Ecto neural progenitor cell (in vitro differentiated cells): Measurements from ENCODE around the gene AP3S2.

ENCODE experiments used
- DNase-seq: peaks from one replicate; pipeline ENCODE4 v3.0.0-alpha.2; 2018; ENCODE audit warnings: low spot score

Gene AP3S2

DNA sequence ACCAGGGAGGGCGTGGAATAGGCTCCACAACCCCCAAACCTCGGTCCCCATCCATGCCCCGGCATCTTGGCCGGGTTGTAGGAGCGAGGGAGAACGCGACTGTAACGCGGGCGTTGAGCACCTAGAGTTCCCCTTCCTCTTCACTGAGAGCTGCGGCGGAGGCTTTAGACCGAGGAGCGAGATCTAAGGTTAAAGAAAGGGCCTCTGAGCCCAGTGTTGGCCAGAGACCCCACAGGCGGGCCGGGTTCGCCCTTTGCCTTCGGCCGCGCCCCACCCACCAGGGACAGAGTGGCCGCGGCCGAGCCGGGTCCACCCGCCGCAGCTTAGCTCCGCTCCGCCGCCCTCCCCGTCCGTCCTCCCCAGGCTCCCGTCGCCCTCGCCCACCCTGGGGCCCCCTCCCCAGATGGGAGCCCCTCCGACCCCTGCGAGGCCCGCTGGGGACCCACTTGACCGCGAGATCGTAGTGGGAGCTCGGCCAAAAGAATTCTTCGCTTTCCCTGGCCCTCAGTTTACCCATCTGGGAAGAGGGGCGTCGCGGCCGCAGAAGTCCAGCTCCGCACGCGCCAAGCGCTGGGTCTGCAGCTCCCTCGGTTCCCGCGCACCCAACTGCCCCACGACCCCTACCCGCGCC, 79.6 kb downstream of the AP3S2 start:
- no peak for DNase-seq

GRCh38 chr15:89813381-89814111, 80.2 kb downstream of the AP3S2 start:
- DNase-seq, result no peak

- DNase-seq, result no peak
These were observed 80.9 kb downstream of the AP3S2 start for GRCh38 chr15:89812847-89813320.

DNA sequence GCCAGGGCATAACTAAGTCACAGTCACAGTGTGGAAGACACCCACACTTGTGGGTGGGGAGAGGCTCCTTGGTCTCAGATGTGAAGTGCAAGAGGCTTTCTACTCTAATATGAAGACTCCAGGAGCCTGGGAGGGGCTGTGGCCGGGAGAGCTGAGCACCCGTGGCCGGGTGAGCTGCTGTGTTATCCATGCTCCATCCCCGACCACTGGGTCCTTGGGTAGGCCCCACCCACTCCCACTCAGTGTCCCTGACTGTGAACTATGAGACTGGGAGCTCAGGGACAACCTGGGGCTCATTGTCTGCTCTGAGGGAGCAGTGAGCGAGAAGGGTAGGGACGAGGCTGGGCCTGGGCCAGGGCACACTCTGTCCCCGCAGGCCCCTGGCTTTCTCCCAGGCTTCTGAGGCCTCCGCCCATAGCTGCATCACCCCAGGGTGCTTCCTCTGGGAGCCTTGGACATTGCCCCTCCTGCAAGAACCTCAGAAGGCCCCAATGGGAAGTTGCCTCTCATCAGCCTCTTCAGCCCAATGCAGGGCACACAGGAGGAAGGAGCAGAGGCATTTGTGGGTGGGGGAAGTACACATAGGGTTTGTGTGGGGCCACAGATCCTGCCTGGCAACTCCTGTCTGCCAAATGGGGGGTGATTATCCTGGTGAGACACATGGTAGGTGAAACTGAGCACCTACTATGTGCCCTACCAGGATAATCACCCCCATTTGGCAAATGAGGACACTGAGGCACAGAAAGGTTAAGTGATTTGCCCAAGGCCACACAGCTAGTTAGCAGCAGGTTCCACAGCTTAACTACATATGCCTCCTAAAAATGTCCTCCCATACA, 81.6 kb downstream of the AP3S2 start:
- no peak for DNase-seq

DNA sequence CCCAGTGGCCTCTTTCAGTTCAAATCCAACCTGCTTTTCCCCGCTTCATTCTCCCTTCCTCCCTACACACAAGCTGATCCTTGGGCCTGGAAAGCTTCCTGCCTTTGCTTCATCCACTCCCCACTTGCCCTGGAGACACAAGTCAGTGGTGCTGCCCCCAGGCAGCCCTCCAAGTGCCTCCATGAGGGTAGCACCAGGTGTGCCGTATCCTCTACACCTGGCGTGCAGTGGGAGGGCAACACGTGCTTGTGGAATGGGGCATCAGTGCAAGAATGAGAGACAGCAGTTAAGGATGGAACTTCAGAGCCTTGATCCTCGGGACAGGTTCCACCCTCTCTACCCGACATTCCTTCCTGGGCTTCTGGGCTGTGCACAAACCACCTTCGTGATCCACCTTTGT, 83.0 kb downstream of the AP3S2 start:
- no peak for DNase-seq

GRCh38 chr15:89809787-89810148, 84.0 kb downstream of the AP3S2 start:
- DNase-seq, result no peak

- no peak for DNase-seq
These were observed 84.6 kb downstream of the AP3S2 start for GRCh38 chr15:89809093-89809786.

DNA sequence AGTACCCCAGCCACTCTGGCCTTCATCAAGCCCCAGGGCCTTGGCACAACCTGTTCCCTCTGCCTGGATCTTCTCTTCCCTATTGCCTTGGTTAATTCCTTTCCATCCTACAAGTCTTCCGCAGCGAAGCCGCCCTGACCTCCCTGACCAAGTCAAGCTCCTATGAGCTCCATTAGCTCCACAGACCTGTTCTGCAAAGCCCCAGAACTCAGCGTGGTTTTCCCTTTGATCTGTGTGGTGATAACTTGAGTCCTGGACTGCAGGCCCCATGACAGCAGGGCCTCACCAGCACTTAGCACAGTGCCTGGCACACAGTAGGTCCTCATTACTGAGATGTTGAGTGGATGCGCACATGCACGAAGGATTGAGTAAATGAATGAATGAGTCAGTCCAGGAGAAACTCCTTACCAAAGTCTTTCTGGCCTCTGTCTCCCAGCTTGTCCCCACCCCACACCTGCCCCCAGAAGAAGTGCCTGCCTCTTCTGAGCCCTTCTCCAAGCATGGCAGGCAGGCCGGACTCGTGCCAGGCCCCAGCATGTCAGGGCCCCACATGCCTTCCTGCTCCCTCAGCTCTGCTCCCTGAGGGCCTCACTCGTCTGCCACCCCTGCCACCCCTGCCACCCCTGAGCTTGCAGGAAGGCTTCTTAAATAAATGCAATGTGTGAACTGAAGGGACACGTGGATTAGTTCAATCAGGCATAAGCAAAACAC, 85.5 kb downstream of the AP3S2 start:
- no peak for DNase-seq

GRCh38 chr15:89807689-89808088, 86.1 kb downstream of the AP3S2 start:
- no peak for DNase-seq

- no peak for DNase-seq
These were observed 86.9 kb downstream of the AP3S2 start for GRCh38 chr15:89806559-89807550.

DNA sequence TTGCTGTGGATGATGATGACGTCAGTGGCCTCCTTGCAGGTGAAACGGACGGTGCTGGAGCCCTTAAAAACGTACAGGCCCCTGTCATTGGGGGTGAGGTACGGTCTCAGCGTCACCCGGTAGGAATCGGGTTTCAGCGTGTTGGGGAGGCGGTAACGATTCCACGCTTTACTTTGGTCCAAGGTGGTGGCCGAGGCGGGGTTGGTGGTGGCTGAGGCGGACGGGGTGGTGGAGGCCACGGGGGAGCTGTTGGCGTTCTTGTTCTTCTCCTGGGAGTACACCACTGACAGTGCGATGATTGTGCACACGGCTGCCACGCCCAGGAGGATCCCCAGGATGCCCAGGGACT, 87.6 kb downstream of the AP3S2 start:
- no peak for DNase-seq

- no peak for DNase-seq
These were observed 88.3 kb downstream of the AP3S2 start for GRCh38 chr15:89805241-89806209.

DNA sequence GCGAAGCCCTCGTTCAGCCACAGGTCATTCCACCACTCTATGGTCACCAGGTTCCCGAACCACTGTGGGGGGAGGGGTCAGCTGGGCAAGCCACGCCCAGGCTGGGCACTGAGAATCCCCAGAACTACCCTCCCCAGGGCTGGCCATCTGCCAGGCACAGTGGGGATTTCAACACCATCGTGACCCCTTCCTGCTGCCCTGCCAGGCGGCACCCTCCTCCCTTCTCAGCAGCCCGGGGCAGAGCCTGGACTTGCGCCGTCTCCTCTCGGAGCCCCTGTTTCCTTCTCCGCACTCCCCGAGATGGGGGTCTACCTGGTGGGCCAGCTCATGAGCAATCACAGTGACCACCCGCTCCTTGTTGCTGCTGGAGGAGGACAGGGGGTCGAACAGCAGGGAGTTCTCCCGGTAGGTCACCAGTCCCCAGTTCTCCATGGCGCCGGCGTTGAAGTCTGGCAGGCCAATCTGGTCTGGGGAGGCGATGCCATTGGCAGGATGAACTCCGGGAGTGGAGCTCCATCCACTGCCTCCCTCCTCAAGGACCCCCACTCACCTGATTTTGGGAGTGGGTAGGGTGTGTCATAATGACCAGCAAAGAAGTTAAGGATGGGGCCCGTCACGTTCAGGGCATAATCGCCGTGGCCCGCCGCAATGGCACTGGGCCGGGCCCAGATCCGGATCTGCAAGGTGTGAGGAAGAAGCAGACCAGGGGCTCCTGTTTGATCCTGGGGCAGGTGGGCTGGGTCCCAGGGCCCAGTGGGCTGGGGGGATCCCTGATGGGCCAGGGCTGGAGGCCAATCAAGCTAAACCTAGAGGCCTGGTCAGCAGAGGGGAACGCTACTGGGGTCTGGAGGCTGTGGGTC, 89.6 kb downstream of the AP3S2 start:
- DNase-seq, result peak; percentile 41

DNA sequence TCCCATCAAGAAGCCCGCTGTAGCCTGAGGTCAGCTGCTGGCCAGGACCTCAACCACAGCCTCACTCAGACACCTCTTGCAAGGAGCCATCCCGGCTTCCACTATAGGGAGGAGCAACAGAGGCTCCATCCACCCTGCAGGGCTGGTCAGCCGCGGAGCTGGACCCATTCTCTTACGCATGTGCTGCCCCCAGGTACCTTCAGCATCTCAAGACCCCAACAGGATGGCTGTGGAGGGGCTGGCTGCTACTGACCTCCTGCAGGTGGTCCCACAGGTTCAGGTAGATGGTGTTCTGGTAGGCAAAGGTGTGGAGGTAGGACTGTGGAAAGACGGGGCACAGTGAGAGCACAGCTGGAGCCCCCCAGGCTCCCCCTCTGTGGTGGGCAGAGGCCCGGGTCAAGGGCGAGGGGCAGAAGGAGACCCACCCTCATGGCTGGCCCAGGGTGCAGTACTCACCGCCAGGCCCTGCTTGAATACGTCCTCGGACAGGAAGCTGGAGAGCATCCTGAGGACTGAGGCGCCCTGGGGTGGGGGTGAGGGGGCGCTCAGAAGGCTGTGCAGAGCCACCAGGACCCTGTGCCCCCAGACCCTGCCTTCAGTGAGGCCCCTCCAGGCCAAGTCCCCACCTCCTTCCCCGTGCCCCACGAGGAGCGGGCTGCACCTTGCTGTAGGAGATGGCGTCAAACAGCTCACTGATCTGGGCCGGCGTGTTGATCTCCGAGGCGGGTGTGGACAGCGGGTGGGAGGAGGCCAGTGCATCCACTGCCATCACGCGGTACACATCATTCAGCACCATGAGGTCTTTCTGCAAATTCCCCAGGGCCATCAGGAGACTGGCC, 90.6 kb downstream of the AP3S2 start:
- DNase-seq, result no peak

- no peak for DNase-seq
These were observed 91.4 kb downstream of the AP3S2 start for GRCh38 chr15:89802231-89802928.

GRCh38 chr15:89801471-89802195, 92.2 kb downstream of the AP3S2 start:
- DNase-seq, result peak; percentile 39
